HFFc6 (cell line): ENCODE results near the gene GRK3. TPM values are rescaled to one million over a fixed set of nuclear protein-coding genes. Genes with fewer than 3 reads are reported as not detected.

Experiments used
- DNase-seq: peaks from one replicate; pipeline ENCODE4 v3.0.0-alpha.2; 2018
- H3K27ac Mint-ChIP-seq: 2 replicates; pipeline ENCODE4 v1.8.0; 2020; ENCODE audit warnings: mild to moderate bottlenecking, mixed read lengths
- H3K27me3 Mint-ChIP-seq: 2 replicates; pipeline ENCODE4 v1.8.0; 2021; ENCODE audit warnings: mild to moderate bottlenecking, moderate library complexity, mixed read lengths; ENCODE audit not compliant: insufficient read depth
- H3K36me3 Mint-ChIP-seq: 2 replicates; pipeline ENCODE4 v1.8.0; 2021; ENCODE audit warnings: low read depth, mixed read lengths
- H3K4me1 Mint-ChIP-seq: 2 replicates; pipeline ENCODE4 v1.8.0; 2020; ENCODE audit warnings: low read depth, mixed read lengths
- H3K4me3 Mint-ChIP-seq: 2 replicates; pipeline ENCODE4 v1.8.0; 2020; ENCODE audit warnings: mild to moderate bottlenecking, moderate library complexity, mixed read lengths
- H3K9me3 Mint-ChIP-seq: 2 replicates; pipeline ENCODE4 v1.8.0; 2020; ENCODE audit warnings: mild to moderate bottlenecking, mixed read lengths
- total RNA-seq, 6 experiments: library from RNA; stranded (reverse); fragmentation: NEBNext Ultra II Directional; extraction: Animal tissue kit (Norgen Biotek cat#: 25700); gene quantifications; 2 replicates in 1 of 6; 3 replicates in 5 of 6; pipeline ENCODE4 v1.2.3, GENCODE V29; 2021
- TF ChIP-seq, protein P1 (sequence below): fragments of 200-600 bp; sonication (generic); IDR thresholded peaks from 2 replicates; pipeline ENCODE4 v1.5.0; 2021; ENCODE audit warnings: antibody characterized with exemption, mild to moderate bottlenecking

GRK3 gene
- total RNA-seq, 6 experiments from 2014 or later = 0.05 TPM; not detected in 5

DNA sequence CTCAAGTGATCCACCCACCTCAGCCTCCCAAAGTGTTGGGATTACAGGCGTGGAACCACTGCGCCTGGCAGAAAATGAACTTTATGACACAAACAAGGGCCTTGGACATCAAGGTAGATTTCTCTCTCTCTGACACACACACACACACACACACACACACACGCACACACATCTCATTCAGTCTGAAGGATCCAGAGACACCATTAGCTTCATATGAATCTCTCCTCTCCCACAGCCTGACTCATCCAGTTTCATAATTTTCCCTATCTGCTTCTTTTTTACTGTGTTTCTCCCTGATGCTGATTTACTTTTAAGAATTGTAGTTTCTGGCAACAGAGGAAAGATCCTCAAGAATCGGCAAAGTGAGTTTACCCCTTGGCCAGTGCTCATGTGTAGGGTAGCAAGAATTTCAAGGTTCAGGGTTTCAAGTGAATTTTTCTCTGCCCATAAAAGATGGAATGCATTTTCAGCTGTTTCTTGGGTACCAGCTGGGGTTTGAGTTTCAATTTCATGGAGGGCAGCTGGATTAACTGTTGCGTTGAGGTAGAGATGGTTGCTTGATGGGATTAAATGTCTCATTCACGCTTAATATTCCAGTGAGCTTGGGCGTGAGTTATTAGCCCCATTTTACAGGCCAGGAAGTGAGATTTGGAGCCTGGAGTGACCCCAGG lies 181.0 kb downstream of the GRK3 start:
- Mint-ChIP-seq H3K36me3 (peaks cover 9% of the 10 kb centered on the region), H3K4me1 (peaks cover 27% of the 10 kb centered on the region; the same call in 1 of the 2 replicates), H3K27me3 (peaks cover 3% of the 10 kb centered on the region; the same call in 1 of the 2 replicates), H3K27ac (peak overlapping the region; percentile 19; the same call in 1 of the 2 replicates), H3K4me3 (no peak overlapping the region), H3K9me3 (peaks cover 59% of the 10 kb centered on the region)
- TF ChIP-seq, protein P1, sequence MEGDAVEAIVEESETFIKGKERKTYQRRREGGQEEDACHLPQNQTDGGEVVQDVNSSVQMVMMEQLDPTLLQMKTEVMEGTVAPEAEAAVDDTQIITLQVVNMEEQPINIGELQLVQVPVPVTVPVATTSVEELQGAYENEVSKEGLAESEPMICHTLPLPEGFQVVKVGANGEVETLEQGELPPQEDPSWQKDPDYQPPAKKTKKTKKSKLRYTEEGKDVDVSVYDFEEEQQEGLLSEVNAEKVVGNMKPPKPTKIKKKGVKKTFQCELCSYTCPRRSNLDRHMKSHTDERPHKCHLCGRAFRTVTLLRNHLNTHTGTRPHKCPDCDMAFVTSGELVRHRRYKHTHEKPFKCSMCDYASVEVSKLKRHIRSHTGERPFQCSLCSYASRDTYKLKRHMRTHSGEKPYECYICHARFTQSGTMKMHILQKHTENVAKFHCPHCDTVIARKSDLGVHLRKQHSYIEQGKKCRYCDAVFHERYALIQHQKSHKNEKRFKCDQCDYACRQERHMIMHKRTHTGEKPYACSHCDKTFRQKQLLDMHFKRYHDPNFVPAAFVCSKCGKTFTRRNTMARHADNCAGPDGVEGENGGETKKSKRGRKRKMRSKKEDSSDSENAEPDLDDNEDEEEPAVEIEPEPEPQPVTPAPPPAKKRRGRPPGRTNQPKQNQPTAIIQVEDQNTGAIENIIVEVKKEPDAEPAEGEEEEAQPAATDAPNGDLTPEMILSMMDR = no peak
- DNase-seq = no peak

GRCh38 chr22:25746012-25746373 lies 181.5 kb downstream of the GRK3 start:
- TF ChIP-seq, protein P1 = no peak
- peaks cover 3% of the 10 kb centered on the region; the same call in 1 of the 2 replicates for H3K27me3 Mint-ChIP-seq
- H3K4me3 Mint-ChIP-seq = no peak overlapping the region
- H3K4me1 Mint-ChIP-seq = peaks cover 27% of the 10 kb centered on the region; the same call in 1 of the 2 replicates
- peak overlapping the region; percentile 28; the same call in 1 of the 2 replicates for H3K27ac Mint-ChIP-seq
- no peak for DNase-seq
- H3K36me3 Mint-ChIP-seq = peaks cover 9% of the 10 kb centered on the region
- peaks cover 59% of the 10 kb centered on the region for H3K9me3 Mint-ChIP-seq

DNA sequence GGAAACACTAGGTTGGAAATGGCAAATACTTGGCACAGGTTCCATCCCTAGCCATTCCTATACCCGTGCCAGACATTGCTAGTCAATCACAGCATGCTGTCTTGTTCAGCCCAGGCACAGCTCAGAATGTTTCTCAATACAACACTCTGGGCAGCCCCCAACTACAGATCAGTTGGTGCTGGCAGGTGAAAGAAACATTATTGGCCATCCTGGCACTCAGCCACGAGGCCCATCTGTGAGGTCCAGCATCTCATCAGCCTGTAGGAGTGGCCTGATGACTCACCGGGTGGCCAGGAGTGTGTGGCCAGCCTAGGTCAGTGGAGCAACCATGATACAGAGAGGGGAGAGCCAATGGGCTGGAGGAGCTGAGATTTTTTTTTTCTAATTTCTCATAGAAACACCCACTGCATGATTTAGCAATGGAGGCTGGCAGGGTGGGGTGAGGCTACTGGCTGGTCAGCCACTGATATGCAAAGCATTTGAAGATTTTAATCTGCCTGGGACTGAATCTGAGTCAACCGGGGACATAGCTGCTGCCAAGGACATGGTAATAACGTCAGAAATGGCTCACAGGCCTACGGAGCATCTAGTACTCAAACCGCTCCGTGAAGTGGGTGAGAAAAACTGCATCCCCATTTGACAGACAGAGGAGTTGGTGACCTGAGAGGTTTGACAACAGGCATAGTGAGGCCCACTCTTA lies 182.9 kb downstream of the GRK3 start:
- Mint-ChIP-seq H3K9me3 (peaks cover 54% of the 10 kb centered on the region), H3K27me3 (peaks cover 5% of the 10 kb centered on the region), H3K27ac (peak overlapping the region; percentile 83), H3K4me1 (peaks cover 27% of the 10 kb centered on the region; the same call in 1 of the 2 replicates), H3K4me3 (peak overlapping the region; percentile 26; the same call in 1 of the 2 replicates), H3K36me3 (peaks cover 9% of the 10 kb centered on the region)
- peak; percentile 65 for DNase-seq
- TF ChIP-seq, protein P1 = no peak

- peaks cover 49% of the 10 kb centered on the region for H3K9me3 Mint-ChIP-seq
- H3K4me1 Mint-ChIP-seq = peaks cover 27% of the 10 kb centered on the region; the same call in 1 of the 2 replicates
- peak overlapping the region; percentile 26; the same call in 1 of the 2 replicates for H3K4me3 Mint-ChIP-seq
- peaks cover 9% of the 10 kb centered on the region for H3K36me3 Mint-ChIP-seq
- H3K27me3 Mint-ChIP-seq = peaks cover 5% of the 10 kb centered on the region
- TF ChIP-seq, protein P1 = no peak
- peak overlapping the region; percentile 83 for H3K27ac Mint-ChIP-seq
- DNase-seq = no peak
Observed at GRCh38 chr22:25748140-25748539, 183.7 kb downstream of the GRK3 start.

- no peak for DNase-seq
- no peak overlapping the region for H3K27ac Mint-ChIP-seq
- peaks cover 5% of the 10 kb centered on the region for H3K27me3 Mint-ChIP-seq
- peaks cover 13% of the 10 kb centered on the region for H3K36me3 Mint-ChIP-seq
- peaks cover 27% of the 10 kb centered on the region; the same call in 1 of the 2 replicates for H3K4me1 Mint-ChIP-seq
- TF ChIP-seq, protein P1 = no peak
- H3K4me3 Mint-ChIP-seq = no peak overlapping the region
- peaks cover 49% of the 10 kb centered on the region for H3K9me3 Mint-ChIP-seq
Observed at GRCh38 chr22:25748704-25749103, 184.2 kb downstream of the GRK3 start.
